Measurements from ENCODE around the gene GNB1. TPM values are rescaled to one million over a fixed set of nuclear protein-coding genes. Genes with fewer than 3 reads are reported as not detected.

GNB1 gene
- total and polyA plus RNA-seq, 9 of the 15 experiments (the other 6 are each of a cell fraction or from before 2014, with no cell fraction given) = 34.3 to 388 (median 114) TPM

- TF ChIP-seq UBTF (IDR thresholded peaks at IDR 0.05; ENCODE audit: borderline replicate concordance in 1 of 2, low read depth in 2 of 2, low read length in 2 of 2) (peak; percentile 27 to 61; a peak in 3 of 4 replicates), AFF1 (IDR thresholded peaks at IDR 0.05; ENCODE audit: low read depth in 1 of 2, partially characterized antibody in 2 of 2) (no peak), POU5F1 (IDR thresholded peaks at IDR 0.05; ENCODE audit: borderline replicate concordance, low read depth, low read length, partially characterized antibody) (peak; percentile 40), KDM2B (CRISPR knock-in tag; IDR thresholded peaks at IDR 0.05) (peak; percentile 36; the same call in 1 of the 2 replicates), REST (IDR thresholded peaks at IDR 0.05; ENCODE audit: borderline replicate concordance) (peak; percentile 46), REST (CRISPR knock-in tag; IDR thresholded peaks at IDR 0.05; ENCODE audit: low read depth) (peak; percentile 66), HNRNPH1 (optimal IDR thresholded peaks at IDR 0.05; ENCODE audit: low read depth, low read length) (no peak), ID3 (CRISPR knock-in tag; IDR thresholded peaks at IDR 0.05) (no peak), ID3 (tag; IDR thresholded peaks at IDR 0.05) (no peak), DIDO1 (tag; IDR thresholded peaks at IDR 0.05; ENCODE audit: low read depth) (no peak)
These were observed 112.8 kb downstream of the GNB1 start, which contains the start of gene NADK (continued) for GRCh38 chr1:1777950-1778662.
